ENCODE measurements around the gene TP53. TPM values are rescaled to one million over a fixed set of nuclear protein-coding genes. Genes with fewer than 3 reads are reported as not detected.
A peak's percentile ranks its signal among the peaks of the same experiment; 100 is the strongest.
"Not testable (repeated sequence)": the region's sequence is repeated elsewhere in the genome, so short reads cannot be mapped to it uniquely, and the experiment has no call there.

Gene TP53
- polyA plus RNA-seq, 5 donors = 68.9 to 88.2 (median 78.4) TPM

- no peak for DNase-seq
Observed at GRCh38 chr17:7684851-7685532, 2.3 kb downstream of the TP53 start.

- no peak for DNase-seq
Observed at GRCh38 chr17:7677388-7678067, 9.8 kb downstream of the TP53 start.

GRCh38 chr17:7676533-7676932 lies 10.8 kb downstream of the TP53 start:
- no peak for DNase-seq

- DNase-seq = no peak
Observed at GRCh38 chr17:7674934-7675333, 12.4 kb downstream of the TP53 start.

- no peak for DNase-seq
Observed at GRCh38 chr17:7673239-7673638, 14.1 kb downstream of the TP53 start.

- DNase-seq = no peak
Observed at GRCh38 chr17:7668482-7668881, 18.8 kb downstream of the TP53 start.

GRCh38 chr17:7667656-7668406 lies 19.5 kb downstream of the TP53 start:
- DNase-seq = no peak

GRCh38 chr17:7656958-7657609 lies 30.2 kb downstream of the TP53 start:
- DNase-seq = peak; percentile 49 to 58

- DNase-seq = no peak
Observed at GRCh38 chr17:7655541-7655840, 31.8 kb downstream of the TP53 start.

- no peak for DNase-seq
Observed at GRCh38 chr17:7654832-7655540, 32.3 kb downstream of the TP53 start.

- no peak for DNase-seq
Observed at GRCh38 chr17:7652388-7653356, 34.6 kb downstream of the TP53 start.

GRCh38 chr17:7651665-7652387 lies 35.5 kb downstream of the TP53 start:
- peak; percentile 78 to 79 for DNase-seq

- no peak for DNase-seq
Observed at GRCh38 chr17:7651097-7651664, 36.1 kb downstream of the TP53 start.

- DNase-seq = peak; percentile 76 to 83
Observed at GRCh38 chr17:7650509-7651096, 36.7 kb downstream of the TP53 start, which contains the start of gene ATP1B2. Gene ATP1B2, plus strand, starts transcription at chr17:7650926. Its CDS starts 593 bp downstream, at chr17:7651519.

- no peak for DNase-seq
Observed at GRCh38 chr17:7647018-7647417, 40.3 kb downstream of the TP53 start.

- no peak for DNase-seq
Observed at GRCh38 chr17:7646457-7646856, 40.8 kb downstream of the TP53 start.

- DNase-seq = no peak
Observed at GRCh38 chr17:7644775-7645174, 42.5 kb downstream of the TP53 start.

GRCh38 chr17:7641635-7642034 lies 45.7 kb downstream of the TP53 start:
- not testable (repeated sequence) for DNase-seq

GRCh38 chr17:7640783-7641182 lies 46.5 kb downstream of the TP53 start:
- no peak for DNase-seq
